Right cardiac atrium (tissue), 5 donors: ENCODE measurements around the gene CGGBP1. TPM values are rescaled to one million over a fixed set of nuclear protein-coding genes. Genes with fewer than 3 reads are reported as not detected.

Source experiments
- ATAC-seq, 2 donors: fragments of 200-7000 bp; cut with Tn5 transposase; one replicate each; pipeline versions ENCODE4 v1.8.0 to v1.9.1; 2020; ENCODE audit warnings: moderate library complexity in 2 of 2, mild to moderate bottlenecking in 1 of 2
- DNase-seq, 3 donors: peaks; one replicate each; pipeline ENCODE4 v3.0.0-alpha.2; 2020
- H3K27ac ChIP-seq: one replicate; pipeline ENCODE4 v1.5.1; 2013; ENCODE audit warnings: mild to moderate bottlenecking, low read length, control low read depth, moderate library complexity
- H3K27me3 ChIP-seq: one replicate; pipeline ENCODE4 v1.6.1; 2013; ENCODE audit not compliant: control insufficient read depth, insufficient read depth
- H3K4me1 ChIP-seq: one replicate; pipeline ENCODE4 v1.6.1; 2013; ENCODE audit warnings: low read length; ENCODE audit not compliant: control insufficient read depth, insufficient read depth
- H3K4me3 ChIP-seq: one replicate; pipeline ENCODE4 v1.5.1; 2013; ENCODE audit warnings: low read length, control low read depth
- H3K9me3 ChIP-seq: one replicate; pipeline ENCODE4 v1.6.1; 2013; ENCODE audit warnings: low read length; ENCODE audit not compliant: control insufficient read depth
- WGBS: extraction: QIAGEN DNeasy Blood & Tissue Kit; methylation state at CpG from one replicate; pipeline ENCODE4 v1.1.7; 2013; 5-methylcytosine and 5-hydroxymethylcytosine counted together
- intact Hi-C, 4 donors: fragments of 100-400 bp; cut with DNase I; formaldehyde crosslinking; loops; one replicate each; pipeline versions ENCODE4 v1.11.0 to v1.14.0; 2022 to 2023
- polyA plus RNA-seq: library from polyadenylated mRNA; stranded (reverse); fragments of 200-250 nt; gene quantifications from one replicate; pipeline ENCODE4 v1.2.3, GENCODE V29; 2013
- total RNA-seq, 4 donors: library from RNA; stranded (reverse); fragmentation: NEBNext Ultra II Directional; extraction: Animal tissue kit (Norgen Biotek cat#: 25700); gene quantifications; one replicate each; pipeline ENCODE4 v1.2.1, GENCODE V29; 2021
- donor health status: healthy with polysubstance abuse.
- donor health status: DM: no; HTN: yes; CAD: no.
- donor health status: DM: no; HTN: no; CAD: no.
- donor health status: DM: no; HTN: yes; CAD: no; lungs with severe emphysema.
- donor health status: DM: yes; HTN: yes; CAD: no.

Gene CGGBP1
- total and polyA plus RNA-seq, 5 donors = 30.4 to 54.3 (median 47.1) TPM

- no peaks in the 10 kb centered on the region for H3K9me3 ChIP-seq
- ATAC-seq = no peak
- H3K27me3 ChIP-seq = no peaks in the 10 kb centered on the region
- no peak overlapping the region for H3K27ac ChIP-seq
- no peak overlapping the region for H3K4me3 ChIP-seq
- 81% methylated on average over 5 of the region's 5 CpGs for WGBS
- intact Hi-C loops = no loop called here
- DNase-seq = no peak
- H3K4me1 ChIP-seq = no peaks in the 10 kb centered on the region
These were observed 48.0 kb downstream of the CGGBP1 start for GRCh38 chr3:88010810-88011209.

GRCh38 chr3:88009066-88009465, 49.7 kb downstream of the CGGBP1 start:
- H3K9me3 ChIP-seq = no peaks in the 10 kb centered on the region
- no peaks in the 10 kb centered on the region for H3K4me1 ChIP-seq
- intact Hi-C loops = loop anchor here in 2 of 4 donors (10.0 kb wide), 2 partner anchors 106 to 654 kb away; no protein-coding TSS in a partner anchor
- H3K27ac ChIP-seq = no peak overlapping the region
- WGBS = 93% methylated on average over 2 of the region's 2 CpGs
- no peaks in the 10 kb centered on the region for H3K27me3 ChIP-seq
- DNase-seq = no peak
- ATAC-seq = no peak
- no peak overlapping the region for H3K4me3 ChIP-seq

GRCh38 chr3:88005066-88005465, 53.7 kb downstream of the CGGBP1 start:
- WGBS = 16% methylated on average over 2 of the region's 2 CpGs
- no peaks in the 10 kb centered on the region for H3K9me3 ChIP-seq
- intact Hi-C loops = loop anchor here in 2 of 4 donors (10.0 kb wide), 2 partner anchors 110 to 650 kb away; no protein-coding TSS in a partner anchor
- DNase-seq = no peak
- H3K27ac ChIP-seq = no peak overlapping the region
- H3K4me1 ChIP-seq = no peaks in the 10 kb centered on the region
- H3K4me3 ChIP-seq = no peak overlapping the region
- no peak for ATAC-seq
- H3K27me3 ChIP-seq = no peaks in the 10 kb centered on the region

- H3K27me3 ChIP-seq = no peaks in the 10 kb centered on the region
These were observed 55.6 kb downstream of the CGGBP1 start for GRCh38 chr3:88003115-88003755.

GRCh38 chr3:88002448-88002847, 56.4 kb downstream of the CGGBP1 start:
- intact Hi-C loops = loop anchor here in 3 of 4 donors (5.0 to 10.0 kb wide), 3 partner anchors 112 to 650 kb away; no protein-coding TSS in a partner anchor
- no peak overlapping the region for H3K4me3 ChIP-seq
- no peaks in the 10 kb centered on the region for H3K9me3 ChIP-seq
- DNase-seq (no peak), ATAC-seq (no peak)
- no peaks in the 10 kb centered on the region for H3K4me1 ChIP-seq
- H3K27me3 ChIP-seq = no peaks in the 10 kb centered on the region
- WGBS = 82% methylated on average over 3 of the region's 3 CpGs
- no peak overlapping the region for H3K27ac ChIP-seq

More at GRCh38 chr3:88003115-88003755, 55.6 kb downstream of the CGGBP1 start:
- DNase-seq = no peak
- intact Hi-C loops = loop anchor here in 3 of 4 donors (5.0 to 10.0 kb wide), 3 partner anchors 112 to 651 kb away; no protein-coding TSS in a partner anchor
- WGBS = 50% methylated on average over 6 of the region's 6 CpGs
- H3K9me3 ChIP-seq = no peaks in the 10 kb centered on the region
- H3K4me3 ChIP-seq = no peak overlapping the region
- no peak overlapping the region for H3K27ac ChIP-seq
- no peaks in the 10 kb centered on the region for H3K4me1 ChIP-seq
- no peak for ATAC-seq

Other genes starting within 250 kb of the CGGBP1 start
- 10 to 100 TPM; 10.4 to 13.8 (median 12.3) TPM for gene ZNF654, start 250 bp upstream of the CGGBP1 start, total RNA-seq
- gene ZNF654, start 250 bp upstream of the CGGBP1 start, polyA plus RNA-seq = 3.5 TPM
- gene C3orf38, start 91.0 kb upstream of the CGGBP1 start, total RNA-seq = 10 to 100 TPM; 17.7 to 22.4 (median 18.7) TPM
- gene C3orf38, start 91.0 kb upstream of the CGGBP1 start, polyA plus RNA-seq = 7.7 TPM